GF-D8 (cell line): Measurements from ENCODE around the gene CENPV.
"Not testable (repeated sequence)": the region's sequence is repeated elsewhere in the genome, so short reads cannot be mapped to it uniquely, and the experiment has no call there.

Experiments used
- DNase-seq: peaks from one replicate; lab custom pipeline; 2025; lab: John Stamatoyannopoulos, UW

Gene CENPV

GRCh38 chr17:16313139-16314090 is 39.9 kb downstream of the CENPV start:
- DNase-seq: no peak

- not testable (repeated sequence) for DNase-seq
These were observed 41.2 kb downstream of the CENPV start for GRCh38 chr17:16312061-16312460.

- DNase-seq: no peak
These were observed 47.1 kb downstream of the CENPV start for GRCh38 chr17:16306211-16306610.

- DNase-seq: no peak
These were observed 48.4 kb downstream of the CENPV start for GRCh38 chr17:16304830-16305229.

GRCh38 chr17:16302856-16303255 is 50.4 kb downstream of the CENPV start:
- no peak for DNase-seq

- DNase-seq: no peak
These were observed 51.1 kb downstream of the CENPV start for GRCh38 chr17:16301963-16302855.

- no peak for DNase-seq
These were observed 52.7 kb downstream of the CENPV start for GRCh38 chr17:16300554-16300953.

- no peak for DNase-seq
These were observed 55.1 kb downstream of the CENPV start for GRCh38 chr17:16298140-16298662.

- no peak for DNase-seq
These were observed 55.7 kb downstream of the CENPV start for GRCh38 chr17:16297367-16298139.

GRCh38 chr17:16296072-16296471 is 57.2 kb downstream of the CENPV start:
- DNase-seq: not testable (repeated sequence)

GRCh38 chr17:16294560-16294959 is 58.7 kb downstream of the CENPV start:
- DNase-seq: no peak

- DNase-seq: no peak
These were observed 59.3 kb downstream of the CENPV start for GRCh38 chr17:16293931-16294330.
